SKM-1 (cell line): ENCODE results near the gene GCK.

Experiments used
- DNase-seq: peaks from one replicate; lab custom pipeline; 2025; ENCODE audit not compliant: unreplicated experiment; lab: John Stamatoyannopoulos, UW

Gene GCK

DNA sequence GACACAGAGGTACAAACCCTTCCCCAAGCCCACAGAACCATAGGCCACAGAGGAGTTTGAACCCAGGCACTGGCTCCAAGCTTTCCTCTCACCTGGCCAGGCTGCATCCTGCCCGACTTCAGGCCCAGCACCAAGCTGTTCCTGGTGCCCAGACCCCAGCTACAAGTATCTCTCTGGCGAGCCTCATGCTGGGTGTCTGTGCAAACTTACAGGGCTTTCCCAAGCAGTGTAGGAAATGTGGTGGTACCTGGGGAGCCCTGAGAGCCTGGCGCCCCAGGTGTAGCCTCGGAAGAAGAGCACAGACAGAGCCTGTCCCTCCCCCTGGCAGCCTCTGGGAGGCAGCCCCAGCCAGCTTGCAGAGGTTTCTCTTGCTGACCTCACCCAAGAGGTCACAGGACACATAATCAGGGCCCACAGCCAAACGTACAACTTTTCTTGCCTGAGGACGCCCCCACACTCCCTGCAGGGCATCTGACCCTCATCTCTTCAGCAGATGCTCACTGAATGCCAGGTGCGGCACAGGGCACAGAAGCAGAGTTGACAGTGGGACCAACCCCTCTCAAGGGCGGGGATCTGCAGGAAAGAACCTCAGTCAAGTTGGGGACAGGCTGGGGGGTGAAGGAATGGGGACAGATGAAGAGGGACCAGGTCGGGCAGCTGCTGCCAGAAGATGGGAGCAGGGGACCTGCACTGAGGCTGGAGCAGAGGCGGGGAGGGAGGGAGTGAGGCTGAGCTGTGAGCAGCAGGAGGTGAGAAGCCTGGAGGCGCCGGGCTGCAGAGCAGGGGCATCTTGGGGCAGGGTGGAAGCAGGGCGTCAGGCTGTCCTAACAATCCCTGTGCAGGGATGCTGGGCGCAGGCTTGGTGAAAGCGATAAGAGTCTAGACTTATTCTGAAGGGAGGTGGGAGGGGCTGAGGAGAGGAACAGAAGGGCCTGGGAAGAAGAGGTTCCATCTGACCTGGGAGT lies 31.8 kb downstream of the GCK start:
- no peak for DNase-seq

DNA sequence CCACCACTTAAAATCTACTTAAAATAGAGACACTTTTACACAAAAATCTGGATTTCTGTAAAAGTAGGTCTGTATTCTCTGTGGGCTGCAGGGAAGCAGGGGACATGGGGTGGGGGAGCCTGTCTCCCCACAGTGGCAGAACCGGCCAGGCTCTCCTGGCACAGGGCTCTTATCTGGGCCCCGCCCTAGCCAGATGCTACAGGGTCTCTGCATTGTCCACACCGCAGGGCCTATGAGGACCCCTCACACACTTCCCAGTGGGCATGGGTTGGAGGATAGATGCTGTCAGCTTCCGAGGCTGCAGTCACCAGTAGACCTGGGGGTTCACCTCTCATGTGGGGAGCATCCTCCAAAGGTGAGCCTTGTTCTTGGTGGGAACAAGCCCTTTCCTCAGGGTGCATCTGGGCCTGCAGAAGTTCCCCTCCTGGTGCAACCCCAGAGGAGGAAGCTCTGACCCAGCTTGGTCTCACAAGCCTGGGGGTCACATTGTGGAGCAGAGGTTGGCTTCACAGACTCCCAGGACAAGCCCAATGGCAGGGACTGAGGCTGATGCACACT lies 32.7 kb downstream of the GCK start:
- DNase-seq: no peak

DNA sequence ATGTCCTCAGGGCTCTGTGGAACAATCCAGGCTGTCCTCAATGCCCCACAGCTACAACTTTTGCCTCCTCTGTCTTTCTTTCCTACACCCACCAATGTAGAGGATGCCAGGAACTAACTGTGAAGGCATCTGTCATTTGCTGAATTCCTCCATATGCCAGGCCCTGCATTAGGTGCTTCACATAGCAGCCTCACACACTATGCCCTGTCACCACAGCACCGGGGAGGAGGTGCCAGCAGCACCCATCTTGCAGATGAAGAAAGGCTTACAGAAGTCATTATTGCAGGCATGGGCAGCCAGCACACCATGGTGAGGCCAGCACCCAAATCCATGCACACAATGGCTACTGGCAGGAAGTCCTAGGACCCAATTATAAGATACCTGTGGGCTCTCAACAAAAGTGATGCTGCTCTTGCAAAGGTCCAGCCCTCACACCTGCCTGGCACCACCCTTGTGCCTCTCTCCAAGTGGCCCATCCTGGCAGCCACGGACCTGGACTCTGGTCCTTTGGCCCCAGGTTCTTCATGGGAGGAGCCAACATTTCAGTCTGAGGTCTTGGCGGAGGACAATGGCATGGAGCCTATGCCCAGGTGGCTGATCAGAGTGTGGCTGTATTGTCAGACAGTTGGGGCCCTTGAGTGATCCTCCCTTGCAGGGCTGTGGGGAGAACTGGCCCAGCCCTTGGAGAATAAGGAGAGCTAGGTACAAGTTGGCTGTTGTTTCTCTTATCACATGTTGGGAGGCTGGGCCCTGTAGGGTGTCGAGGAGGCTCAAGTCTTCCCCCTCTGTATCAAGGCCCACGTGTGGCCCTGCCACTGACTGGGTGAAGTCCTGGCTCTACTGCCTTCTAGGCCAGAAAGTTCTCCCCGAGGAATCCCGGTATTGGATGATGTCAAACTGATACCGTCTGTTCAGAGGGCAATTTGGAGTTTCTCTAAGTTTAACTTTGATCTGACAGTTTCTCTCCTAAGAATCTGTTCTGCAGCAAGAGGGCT lies 33.8 kb downstream of the GCK start:
- no peak for DNase-seq

DNA sequence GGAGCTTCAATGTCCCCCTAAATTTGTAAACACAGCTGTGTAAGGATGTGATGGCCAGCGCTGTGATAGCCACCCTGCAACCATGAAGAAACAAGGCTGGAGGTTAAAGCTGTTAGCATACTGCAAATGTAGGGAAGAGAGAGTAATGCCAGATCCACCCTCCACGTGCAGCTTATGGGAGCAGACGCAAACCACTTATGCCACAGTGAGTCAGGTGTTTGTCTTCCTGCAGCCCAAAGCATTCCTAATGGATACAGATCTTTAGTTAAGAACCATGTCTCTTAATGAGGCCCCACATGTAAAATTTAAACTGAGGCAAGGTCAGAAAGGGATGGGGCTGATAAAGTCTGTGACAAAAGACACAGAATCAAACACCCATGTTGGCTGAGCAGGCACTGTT lies 34.5 kb downstream of the GCK start:
- no peak for DNase-seq

DNA sequence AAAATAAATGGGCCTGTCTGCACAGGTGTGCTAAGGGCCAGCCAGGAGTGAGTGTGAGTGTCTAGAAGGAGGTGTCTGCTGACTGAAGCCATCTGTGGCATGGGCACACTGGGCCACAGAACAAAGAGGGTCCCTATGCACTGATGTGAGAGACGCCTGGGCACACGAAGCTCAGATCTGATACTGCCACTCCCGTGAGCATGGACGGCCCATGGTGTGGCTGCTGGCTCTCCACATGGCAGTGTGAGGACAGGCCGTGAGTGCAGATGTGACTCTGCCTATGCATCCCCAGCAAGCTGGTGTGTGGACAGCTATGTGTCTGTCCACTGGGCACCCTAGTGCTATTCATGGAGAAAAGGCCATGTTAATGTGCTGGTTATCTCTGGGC lies 35.3 kb downstream of the GCK start:
- no peak for DNase-seq

DNA sequence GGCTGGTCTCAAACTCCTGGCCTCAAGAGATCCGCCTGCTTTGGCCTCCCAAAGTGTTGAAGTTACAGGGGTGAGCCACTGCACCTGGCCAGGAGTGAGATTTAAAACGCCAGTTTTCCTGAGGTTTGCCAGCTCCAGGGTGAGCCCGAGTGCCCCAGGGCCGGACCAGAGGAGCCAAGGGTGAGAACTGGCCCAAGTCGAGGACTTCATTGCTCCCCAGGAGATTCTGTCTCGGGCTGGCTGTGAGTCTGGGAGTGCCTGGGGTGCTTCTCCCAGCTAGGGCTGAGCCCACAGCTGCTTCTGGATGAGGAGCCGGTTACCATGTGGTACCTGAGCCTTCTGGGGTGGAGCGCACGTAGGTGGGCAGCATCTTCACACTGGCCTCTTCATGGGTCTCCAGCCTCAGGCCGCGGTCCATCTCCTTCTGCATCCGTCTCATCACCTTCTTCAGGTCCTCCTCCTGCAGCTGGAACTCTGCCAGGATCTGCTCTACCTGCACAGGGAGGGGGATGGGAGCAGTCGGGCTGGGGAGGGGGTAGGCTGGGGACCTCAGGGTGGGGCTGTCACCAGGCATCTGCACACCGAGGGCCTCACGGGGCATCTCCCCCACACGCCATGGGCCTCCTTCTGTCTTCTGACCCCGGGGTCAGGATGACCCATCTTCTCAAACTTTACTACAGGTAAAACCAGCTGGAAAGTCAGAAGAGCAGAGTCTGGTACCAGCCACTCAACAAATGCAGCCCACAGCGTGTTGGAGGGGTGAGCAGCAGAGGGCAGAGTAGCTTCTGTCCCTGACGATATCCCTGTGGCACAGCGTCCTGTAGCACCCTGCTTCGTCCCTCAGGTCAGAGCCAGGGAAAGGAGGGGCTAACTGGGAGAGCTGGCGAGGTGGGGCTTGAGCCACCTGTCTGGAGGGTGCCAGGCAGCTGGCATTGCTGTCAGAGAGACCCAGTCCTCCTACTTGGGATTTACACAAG lies 36.0 kb downstream of the GCK start:
- no peak for DNase-seq

DNA sequence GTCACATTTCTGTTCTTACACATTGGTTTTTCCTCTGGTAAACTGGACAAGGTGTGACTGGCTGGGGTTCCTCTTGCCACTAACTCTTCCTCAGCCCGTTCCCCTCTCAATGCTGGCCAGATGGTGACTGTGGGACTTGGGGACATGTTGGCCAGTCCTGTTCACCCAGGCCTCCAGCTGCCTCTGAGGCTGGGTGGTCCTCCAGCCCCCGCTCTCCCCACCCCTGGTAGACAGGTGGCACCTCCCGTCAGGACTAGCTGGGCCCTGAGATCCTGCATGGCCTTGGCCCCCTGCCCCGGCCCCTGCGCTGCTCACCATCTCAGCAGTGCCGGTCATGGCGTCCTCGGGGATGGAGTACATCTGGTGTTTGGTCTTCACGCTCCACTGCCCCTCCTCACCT lies 37.3 kb downstream of the GCK start:
- no peak for DNase-seq

DNA sequence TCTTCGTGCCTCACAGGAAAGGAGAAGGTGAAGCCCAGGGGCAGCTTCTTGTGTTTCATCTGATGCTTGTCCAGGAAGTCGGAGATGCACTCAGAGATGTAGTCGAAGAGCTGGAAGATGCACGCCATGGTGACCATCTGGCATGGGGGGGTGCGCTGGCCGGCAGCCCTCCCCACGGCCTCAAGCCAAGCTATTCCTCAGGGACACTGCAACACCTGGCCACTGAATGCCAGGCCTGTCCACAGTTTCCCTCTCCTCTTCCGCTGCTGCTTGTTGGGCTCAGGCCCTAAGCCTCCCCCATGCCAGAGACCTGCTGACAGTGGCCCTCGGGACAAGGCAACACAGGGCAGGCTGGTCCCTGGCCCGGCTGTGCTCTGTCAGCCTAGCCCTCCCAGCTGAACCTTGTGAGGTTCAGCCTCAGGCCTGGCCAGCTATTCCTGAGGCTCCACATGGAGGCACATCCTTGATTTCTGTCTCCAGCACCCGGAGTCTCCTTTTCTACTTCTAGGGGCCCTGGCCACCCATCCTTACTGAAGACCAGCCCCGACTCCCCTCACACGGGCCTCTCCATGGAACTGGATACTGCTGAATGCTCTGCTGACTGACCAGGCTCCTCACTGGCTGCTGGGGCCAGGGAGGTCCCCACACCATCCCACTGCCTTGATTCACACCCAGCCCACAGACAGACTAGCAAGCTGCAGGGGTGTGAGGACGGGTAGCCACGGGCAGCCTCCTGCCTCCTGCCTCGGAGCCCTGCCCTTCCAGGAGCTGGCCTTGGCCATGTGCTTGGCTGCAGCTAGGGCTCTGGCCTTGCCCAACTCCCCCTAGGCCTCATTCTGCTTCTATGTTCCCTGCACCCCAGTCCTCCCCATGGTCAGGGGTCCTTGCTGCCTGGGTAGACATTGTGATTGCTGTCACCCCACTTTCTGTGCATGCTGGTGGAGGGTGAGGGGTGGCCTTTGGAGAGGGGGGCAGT lies 38.0 kb downstream of the GCK start:
- DNase-seq: no peak

DNA sequence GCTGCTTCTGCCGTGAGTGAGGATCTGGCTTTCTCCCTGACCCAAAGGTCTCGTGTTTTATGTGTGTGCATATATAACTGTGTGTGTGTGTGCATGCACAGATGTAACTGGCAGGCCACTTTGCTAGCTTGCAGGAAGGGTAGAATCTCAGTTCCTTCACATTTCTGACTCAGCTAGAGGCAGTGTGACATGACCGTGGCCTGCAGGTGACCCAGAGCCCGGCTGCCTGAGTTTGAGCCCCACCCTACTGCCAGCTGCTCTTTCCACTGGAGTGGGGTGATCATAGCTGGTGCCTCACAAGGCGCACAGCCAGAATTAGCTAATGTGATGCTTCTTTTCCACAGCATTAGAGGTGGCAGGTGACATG lies 38.8 kb downstream of the GCK start:
- no peak for DNase-seq

DNA sequence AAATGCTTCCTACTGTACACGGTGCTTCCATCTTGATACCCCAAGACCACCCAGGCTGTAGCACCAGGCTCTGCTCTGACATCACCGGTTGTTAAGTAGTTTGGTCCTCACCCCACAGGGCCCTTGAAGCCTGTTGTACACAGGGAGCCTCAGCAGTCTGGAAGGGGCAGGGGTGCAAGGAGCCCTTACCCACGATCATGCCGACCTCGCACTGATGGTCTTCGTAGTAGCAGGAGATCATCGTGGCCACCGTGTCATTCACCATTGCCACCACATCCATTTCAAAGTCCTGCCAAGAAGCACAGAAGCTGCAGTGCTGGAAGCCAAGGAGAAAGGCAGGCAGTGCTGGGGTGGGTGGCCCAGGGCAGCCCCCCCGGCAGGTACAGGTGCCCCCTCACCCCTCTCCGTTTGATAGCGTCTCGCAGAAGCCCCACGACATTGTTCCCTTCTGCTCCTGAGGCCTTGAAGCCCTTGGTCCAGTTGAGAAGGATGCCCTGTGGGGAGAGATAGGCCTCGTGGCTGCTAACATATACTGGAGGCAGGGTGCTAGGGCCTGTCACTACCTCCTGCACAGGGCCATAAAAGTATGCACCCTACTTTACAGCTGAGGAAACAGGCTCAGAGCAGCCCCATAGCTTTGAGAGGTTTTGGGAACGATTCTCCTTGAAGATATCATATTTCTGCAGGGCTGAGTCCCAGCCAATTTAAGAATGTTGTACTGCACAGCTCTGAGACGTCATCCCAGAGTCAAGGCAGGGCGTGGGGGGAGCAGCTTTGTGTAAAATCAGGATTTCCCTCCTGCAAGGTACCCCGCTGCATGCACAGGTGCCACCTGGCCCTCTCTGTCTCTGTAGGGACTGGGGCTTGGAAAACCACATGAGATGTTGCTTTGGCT lies 39.4 kb downstream of the GCK start:
- no peak for DNase-seq

DNA sequence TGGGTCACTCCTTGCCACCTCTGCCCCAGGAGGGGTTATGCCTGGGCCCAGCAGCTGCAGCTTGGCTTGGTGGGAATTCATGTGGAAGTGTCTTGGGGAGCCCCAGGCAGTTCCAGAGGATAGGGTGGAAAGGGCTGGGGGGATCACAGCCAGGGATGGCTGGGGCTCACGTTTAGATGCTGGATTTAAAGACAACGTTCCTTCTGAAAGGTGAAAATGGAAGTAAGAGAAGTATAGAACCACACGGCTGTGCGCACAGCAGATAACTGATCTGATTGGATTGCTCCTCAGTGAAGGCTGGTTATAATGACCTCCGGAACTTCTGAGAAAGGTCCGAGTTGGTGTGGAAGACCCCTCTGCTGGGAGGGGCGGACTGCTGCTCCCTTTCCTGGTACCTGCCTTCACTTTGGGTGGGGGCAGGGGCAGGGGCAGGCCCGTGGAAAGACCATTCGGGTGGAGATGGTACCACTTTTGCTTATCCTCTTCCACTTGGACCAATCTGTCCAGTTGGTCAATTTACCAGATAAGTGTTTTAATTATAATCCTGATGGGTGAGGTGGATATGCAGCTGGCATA lies 40.2 kb downstream of the GCK start:
- DNase-seq: no peak

DNA sequence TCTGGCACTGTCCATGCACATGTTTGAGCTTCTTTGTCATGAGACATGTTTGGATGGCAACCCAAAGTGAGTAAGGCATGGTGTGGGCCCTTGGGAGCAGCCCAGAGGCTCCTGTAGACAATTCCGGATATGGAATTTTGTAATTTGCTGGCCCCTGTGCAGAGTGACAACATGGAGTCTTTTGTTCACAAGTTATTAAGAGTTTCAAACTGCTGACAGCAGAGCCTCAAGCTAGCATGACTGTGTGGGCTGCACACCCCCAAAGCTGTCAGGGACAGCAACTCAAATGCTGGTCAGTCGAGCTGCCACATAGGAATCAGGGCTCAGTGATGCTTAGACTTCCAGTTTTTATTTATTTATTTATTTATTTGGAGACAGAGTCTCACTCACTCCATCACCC lies 41.1 kb downstream of the GCK start:
- no peak for DNase-seq

DNA sequence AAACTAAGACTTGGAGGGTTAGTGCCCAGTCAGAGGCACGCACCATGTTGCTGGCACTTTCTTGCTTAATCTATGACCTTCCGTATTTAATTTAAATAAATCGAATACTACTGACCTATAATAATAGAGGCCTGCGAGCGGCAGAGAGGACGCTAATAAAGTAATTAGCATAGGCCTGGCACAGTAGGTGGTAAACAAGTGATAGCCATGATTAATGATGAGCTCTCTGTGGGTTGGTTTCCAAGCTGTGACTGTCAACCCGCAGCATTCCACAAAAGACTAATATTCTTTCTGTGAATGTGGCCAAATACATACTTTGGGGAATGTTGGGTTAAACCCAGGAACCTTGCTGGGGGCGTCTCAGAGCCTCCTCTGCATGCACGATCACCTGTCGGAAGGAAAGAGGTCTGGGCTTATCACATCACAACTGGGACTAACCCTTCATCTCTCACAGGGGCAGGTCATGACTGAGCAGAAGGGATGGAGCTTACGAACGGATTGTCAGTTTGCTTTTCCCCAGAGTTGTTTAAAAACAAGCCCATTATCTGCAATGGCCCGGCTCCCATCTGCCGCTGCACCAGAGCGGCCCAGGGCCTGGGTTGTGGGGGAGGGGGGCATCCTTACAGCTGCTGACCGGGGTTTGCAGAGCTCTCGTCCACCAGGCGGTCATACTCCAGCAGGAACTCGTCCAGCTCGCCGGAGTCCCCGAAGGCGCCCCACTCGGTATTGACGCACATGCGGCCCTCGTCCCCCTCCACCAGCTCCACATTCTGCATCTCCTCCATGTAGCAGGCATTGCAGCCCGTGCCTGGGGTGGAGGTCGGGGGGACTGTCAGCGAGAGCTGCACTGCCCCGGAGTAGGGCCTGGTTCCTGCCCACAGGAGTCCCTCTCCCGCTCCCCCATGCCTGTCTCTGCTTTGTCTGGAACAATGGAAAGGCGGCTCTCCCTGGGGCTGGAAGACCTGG lies 41.9 kb downstream of the GCK start:
- DNase-seq: no peak

DNA sequence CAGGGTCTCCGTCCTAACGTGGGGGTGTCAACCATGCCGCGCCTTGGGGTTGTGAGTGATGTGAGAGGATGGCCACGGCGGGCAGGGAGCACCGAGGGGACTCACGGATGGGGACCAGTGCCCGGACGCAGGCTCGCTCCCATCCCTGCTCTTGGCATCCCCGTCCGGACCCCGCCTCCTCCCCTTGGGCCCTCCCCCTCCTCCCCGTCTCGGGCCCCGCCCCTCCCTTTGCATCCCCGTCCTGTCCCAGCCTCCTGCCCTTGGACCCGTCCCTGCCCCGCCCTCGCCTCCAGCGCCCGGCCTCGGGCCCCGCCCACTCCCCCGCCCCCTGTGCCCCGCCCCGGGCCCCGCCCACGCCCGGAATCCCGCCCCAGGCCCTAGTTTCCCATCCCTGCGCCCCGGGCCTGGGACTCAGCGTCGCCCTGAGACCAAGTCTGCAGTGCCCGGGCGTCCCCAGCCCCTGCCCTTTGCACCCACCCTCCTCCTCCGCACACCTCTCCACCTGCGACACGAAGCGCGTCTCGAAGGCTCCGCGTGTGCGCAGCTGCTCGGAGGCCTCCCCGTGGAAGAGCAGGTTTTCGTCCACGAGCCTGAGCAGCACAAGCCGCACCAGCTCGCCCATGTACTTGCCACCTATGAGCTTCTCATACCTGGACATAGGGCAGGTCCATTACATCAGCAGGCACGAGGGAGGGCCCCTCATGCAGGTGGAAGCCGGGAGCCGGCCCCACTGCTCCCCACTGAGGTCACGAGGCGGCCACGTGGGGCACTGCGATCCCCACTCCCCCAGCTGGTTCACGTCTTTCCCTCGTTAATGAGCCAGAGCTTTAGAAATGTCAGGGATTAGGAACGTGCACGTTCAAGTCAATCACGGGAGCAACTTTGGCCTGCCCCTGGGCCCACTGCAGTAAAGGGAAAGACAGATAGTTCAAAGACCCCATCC lies 43.0 kb downstream of the GCK start:
- no peak for DNase-seq

DNA sequence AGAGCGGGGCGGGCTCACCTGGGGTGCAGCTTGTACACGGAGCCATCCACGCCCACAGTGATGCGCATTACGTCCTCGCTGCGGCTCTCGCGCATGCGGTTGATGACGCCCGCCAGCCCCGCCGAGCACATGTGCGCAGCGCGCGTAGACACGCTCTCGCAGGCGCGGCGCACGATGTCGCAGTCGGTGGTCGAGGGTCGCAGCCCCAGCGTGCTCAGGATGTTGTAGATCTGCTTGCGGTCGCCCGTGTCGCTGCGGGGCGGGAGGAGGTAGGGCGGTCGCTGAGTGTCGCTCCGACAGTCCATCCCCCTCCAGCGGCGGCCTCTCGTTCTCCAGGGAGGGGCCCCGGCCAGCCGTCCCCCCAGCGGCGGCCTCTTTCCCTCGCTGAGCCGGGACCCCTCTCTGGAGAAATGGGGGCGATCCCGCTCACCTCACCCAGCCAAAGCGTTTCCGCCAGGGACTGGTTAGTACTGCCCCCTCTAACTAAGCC lies 43.7 kb downstream of the GCK start:
- DNase-seq: no peak
